Left renal cortex interstitium (tissue), 4 donors: ENCODE data around the gene GUCA1C. TPM values are rescaled to one million over a fixed set of nuclear protein-coding genes. Genes with fewer than 3 reads are reported as not detected.

Experiments used
- DNase-seq, 4 donors: peaks; one replicate each; pipeline ENCODE4 v3.0.0-alpha.2; 2013; ENCODE audit warnings: low read depth in 4 of 4, low spot score in 2 of 4, missing footprints in 1 of 4
- polyA plus RNA-seq, 4 donors: library from polyadenylated mRNA; unstranded; fragments of 120-200 nt; gene quantifications; one replicate each; pipeline ENCODE4 v1.2.1, GENCODE V29; 2013; ENCODE audit not compliant: insufficient read length in 4 of 4

Gene GUCA1C
- polyA plus RNA-seq = under 1 TPM in 3 of 4 donors, not detected in 1; 0.21 to 0.55 (median 0.27) TPM

DNA sequence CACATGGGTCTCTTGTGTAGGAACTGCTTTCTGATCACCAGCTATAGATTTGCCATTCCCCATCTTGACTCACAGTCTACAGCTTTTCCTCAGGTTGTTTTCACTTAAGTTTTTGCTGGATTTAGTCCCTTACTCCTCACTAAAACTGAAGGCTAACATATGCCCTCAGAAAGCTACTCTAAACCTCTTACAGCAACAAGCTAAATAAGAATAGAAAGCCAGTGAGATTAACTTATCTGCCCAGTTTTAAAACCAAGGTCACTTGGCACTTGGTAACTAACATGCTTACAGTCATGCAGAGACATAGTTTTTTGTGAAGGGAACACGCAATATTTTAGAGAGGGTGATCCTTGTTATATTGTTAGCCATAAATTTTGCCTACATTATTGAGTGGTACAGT is at the start of gene GUCA1C:
TSS of gene GUCA1C (minus strand) at position 180 of the 400 bp plus-strand sequence. CDS start at position 63, 117 bp downstream.
- no peak for DNase-seq

DNA sequence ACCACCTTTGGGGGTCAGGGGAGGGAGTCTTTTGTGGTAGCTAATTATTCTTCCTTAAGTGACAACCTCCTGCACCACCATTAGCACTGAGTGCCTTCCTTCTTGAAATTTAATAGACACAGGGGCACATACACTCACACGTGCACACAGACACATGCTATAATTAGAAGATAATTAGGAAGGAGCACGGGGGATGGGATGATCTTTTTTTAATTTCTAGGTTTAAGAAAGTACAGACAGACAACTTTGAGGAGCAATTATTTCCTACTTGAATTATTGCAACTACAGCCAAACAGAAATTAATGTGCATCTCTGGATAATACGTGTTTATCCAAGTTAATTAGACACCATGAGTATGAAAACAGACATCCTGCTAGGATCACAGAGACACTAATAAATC is 44.8 kb upstream of the GUCA1C start:
- no peak for DNase-seq

DNA sequence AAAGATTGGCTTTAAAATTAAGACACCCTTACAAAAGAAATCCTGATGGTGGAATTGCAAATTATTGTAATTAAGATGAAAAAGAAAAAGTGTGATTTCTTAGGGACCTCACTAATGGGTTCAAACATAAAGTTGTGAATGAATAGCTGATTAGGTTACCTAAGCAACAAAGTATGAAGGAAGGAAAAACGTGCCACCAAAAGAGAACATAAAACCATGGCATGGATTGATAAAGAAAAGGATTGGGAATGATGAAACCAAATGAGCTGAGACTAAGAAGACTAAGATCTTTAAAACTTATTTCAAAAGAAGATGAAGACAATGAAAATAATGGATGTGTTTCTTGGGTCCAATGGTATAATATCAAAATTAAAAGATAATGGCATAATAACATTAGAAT is 32.2 kb upstream of the GUCA1C start:
- DNase-seq = no peak

GRCh38 chr3:108983051-108983450 is 29.4 kb upstream of the GUCA1C start:
- no peak for DNase-seq

GRCh38 chr3:108976058-108976457 is 22.4 kb upstream of the GUCA1C start:
- DNase-seq = no peak

- no peak for DNase-seq
These were observed 19.3 kb upstream of the GUCA1C start for GRCh38 chr3:108973019-108973418.

- DNase-seq = no peak
These were observed 18.8 kb upstream of the GUCA1C start for GRCh38 chr3:108972482-108972881.

DNA sequence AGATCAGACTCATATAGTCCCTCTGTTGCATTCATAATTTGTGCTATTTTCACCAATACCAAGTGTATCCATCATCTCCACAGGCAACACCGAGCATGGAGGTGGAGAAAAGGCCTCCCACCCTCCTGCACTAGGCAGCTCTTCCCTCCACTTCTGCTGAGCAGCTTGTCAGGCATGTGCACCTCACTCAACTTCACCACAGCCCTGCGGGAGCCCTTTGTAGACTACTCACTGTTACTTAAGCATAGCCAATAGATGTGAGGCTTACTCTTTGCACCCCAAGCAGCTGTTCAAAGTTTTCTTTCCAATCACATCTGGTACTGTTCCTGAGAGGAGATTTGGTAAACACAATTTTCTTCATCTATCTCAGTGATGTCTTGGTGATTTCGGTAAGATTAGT is 16.9 kb upstream of the GUCA1C start:
- no peak for DNase-seq

GRCh38 chr3:108966773-108967172 is 13.1 kb upstream of the GUCA1C start:
- DNase-seq = no peak

DNA sequence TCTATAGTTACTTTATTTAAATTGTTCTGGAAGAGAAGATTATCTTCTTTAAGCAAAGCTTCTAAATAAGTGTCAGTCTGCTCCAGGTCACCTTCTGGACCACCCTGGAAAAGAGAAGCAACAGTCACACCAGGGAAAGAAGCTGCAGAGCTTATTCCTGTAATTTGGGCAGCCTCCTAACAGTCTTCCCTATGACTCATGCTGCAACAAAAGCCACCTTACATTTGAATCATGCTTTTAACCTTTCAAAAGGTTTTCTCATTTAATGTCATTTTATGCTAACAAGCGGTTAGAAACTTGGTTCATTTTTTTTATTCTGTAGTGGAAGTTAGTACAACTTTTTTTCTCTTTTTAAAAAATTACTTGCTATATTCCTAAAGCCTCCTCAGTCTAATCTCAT is 5.3 kb upstream of the GUCA1C start:
- no peak for DNase-seq

GRCh38 chr3:108953210-108953609 is 469 bp downstream of the GUCA1C start:
- DNase-seq = no peak

- no peak for DNase-seq
These were observed 1.7 kb downstream of the GUCA1C start for GRCh38 chr3:108951820-108952501.

DNA sequence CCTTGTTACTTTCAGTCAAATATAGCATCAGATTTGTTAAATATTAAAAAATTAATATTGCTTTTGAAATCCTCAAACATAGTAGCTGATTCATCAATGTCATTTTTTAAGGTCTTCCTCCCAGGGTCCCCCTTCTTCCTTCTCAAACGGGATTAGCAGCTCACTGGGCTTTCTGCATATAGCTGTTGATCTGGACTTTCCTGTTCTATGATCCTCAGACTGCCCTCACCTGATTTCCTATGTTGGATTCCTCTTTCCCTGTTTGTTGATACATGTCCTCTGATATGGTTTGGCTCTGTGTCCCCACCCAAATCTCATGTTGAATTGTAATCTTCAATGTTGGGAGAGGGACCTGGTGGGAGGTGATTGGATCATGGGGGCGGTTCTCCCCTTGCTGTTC is 5.8 kb downstream of the GUCA1C start:
- DNase-seq = no peak

DNA sequence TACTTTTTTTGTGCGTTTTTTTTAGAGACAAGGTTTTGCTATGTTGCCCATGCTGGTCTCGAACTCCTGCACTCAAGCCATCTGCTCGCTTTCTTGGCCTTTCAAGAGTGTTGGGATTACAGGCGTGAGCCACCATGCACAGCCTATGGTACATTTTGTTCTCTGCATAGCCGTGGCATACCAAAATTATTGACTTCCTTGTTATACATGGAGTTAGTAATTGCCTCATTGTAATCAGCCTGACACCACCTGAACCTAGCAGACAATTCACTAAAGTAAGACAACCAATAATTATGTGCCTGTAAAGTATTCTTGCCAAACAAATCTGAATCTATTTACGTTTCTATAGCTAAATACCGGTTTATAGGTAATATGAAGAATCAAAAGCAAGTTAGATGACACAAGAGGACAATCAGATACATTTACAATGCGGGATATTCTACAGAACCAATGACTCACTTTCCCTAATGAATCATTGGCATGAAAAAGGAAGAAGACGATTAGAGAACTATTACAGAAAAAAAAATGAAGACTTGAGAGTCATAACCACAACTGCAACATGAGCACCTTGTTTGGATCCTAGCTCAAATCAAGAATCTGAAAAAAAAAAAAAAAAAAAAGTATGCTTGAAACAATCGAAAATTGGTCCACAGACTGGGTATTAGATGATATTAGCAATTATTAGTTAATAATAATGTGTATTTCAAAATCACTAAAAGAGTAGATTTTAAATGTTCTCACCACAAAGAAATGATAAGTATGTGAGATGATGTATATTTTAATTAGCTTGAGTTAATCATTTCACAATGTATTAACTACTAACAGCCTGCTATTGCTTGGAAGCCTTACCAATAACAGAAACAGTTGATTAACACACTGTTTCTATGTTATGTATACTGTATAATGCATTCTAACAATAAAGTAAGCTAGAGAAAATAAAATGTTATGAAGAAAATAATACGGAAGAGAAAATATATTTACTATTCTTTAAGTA is 7.1 kb downstream of the GUCA1C start:
- DNase-seq = no peak

- no peak for DNase-seq
These were observed 13.0 kb downstream of the GUCA1C start for GRCh38 chr3:108940568-108941263.

DNA sequence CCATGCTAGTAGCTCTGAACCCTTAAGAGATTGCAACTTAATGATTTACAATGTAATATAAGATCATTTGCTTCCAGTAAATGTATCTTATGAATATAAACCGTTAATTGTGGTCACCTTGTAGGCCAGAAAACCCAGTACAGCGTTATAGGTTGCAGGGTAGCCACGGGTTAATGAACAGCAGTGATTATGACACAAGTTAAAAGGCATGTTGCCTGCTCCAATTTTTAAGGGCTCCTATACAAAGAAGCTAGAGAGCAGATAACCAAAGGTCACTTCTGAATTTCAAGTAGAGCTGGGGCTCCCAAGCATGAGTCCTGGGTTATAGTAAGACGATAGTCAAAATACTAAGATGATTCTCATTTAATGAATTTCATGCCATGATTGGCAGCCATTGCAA is 13.5 kb downstream of the GUCA1C start:
- DNase-seq = no peak

DNA sequence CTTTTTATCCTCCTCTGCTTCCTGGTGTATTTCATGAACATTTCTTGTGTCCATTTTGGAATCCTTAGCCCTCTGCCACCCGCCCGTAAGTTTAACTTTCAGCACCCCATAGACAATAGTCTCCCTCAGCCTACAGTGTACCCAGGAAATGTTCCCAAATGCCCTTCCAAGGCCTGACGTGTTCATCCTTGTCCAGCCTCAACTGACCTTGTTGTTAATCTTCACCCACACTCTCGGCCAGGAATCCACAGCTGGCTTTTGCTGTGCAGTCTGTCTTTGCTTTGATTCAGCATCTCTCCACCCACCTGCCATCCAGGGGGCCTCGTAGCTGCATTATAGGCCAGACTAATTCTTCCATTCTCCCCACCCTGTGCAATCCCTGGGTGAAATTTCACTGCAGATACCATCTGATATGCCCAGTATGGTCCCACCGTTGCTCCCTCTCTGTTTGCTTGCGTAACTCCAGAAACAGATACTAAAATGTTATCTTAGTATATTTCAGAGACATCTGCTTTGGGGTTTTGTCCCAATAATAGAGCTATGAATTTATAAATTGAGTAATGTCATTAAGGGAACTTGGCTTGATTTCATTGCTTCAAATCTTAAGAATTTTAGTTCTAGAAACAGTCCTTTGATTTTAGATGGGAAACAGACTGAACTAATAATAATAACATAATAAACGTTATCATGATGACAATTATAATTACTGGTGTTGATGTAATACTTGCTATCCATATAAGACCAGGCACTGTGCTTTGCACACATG is 16.6 kb downstream of the GUCA1C start:
- no peak for DNase-seq

- DNase-seq = no peak
These were observed 22.6 kb downstream of the GUCA1C start for GRCh38 chr3:108931035-108931434.

- no peak for DNase-seq
These were observed 34.8 kb downstream of the GUCA1C start for GRCh38 chr3:108918866-108919265.
